Inflammatory macrophage treated with lipopolysaccharide for 1 hour (primary cell): ENCODE data around the gene RAD51.
"Not testable (repeated sequence)": the region's sequence is repeated elsewhere in the genome, so short reads cannot be mapped to it uniquely, and the experiment has no call there.

ENCODE experiments used
- DNase-seq, 2 donors: peaks; one replicate each; pipeline ENCODE4 v3.0.0-alpha.2; 2020 to 2022

The RAD51 gene

GRCh38 chr15:40694688-40695468 lies at the start of gene RAD51:
TSS of gene RAD51 (plus strand) at chr15:40695174. CDS start at chr15:40698759, 3,585 bp downstream.
- DNase-seq: peak; percentile 98 to 99

GRCh38 chr15:40647523-40647922 lies 47.5 kb upstream of the RAD51 start:
- no peak for DNase-seq

DNA sequence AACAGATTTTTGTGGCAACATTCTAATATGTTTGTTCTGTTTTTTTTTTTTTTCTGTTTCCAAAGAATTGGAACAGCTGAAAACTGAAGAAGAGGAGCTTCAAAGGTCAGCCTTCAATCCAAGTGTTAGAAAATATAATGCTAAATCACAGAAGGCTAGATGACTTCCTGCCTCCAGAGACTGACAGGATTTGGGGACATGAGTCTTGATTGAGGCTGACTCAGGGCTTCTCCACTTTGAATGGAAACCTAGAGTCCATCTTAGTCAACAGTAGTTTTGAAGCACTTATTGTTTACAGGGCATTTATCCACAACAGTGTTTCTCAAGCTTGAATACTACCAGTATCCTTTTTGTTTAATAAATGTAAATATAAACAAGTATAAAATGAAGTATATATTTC lies 44.5 kb upstream of the RAD51 start:
- DNase-seq: no peak

- DNase-seq: no peak
Observed at GRCh38 chr15:40660686-40661085, 34.3 kb upstream of the RAD51 start.

DNA sequence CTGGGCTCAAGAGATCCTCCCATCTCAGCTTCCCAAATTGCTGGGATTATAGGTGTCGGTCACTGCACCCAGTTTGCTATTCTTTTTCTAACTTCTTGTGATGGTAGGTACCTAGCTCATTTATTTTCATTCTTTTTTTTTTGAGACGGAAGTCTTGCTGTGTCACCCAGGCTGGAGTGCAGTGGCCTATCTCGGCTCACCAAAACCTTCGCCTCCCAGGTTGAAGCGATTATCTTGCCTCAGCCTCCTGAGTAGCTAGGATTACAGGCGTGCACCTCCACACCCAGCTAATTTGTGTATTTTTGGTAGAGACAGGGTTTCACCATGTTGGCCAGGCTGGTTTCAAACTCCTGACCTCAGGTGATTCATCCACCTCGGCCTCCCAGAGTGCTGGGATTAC lies 30.1 kb upstream of the RAD51 start:
- no peak for DNase-seq

- not testable (repeated sequence) for DNase-seq
Observed at GRCh38 chr15:40676290-40676689, 18.7 kb upstream of the RAD51 start.

DNA sequence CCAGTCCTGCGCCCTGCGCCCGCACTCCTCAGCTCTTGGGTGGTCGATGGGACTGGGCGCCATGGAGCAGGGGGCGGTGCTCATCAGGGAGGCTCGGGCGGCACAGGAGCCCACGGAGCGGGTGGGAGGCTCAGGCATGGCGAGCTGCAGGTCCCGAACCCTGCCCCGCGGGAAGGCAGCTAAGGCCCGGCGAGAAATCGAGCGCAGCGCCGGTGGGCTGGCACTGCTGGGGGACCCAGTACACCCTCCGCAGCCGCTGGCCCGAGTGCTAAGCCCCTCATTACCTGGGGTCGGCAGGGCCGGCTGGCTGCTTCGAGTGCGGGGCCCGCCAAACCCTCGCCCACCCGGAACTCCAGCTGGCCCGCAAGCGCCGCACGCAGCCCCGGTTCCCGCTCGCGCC lies 18.1 kb upstream of the RAD51 start:
- not testable (repeated sequence) for DNase-seq

DNA sequence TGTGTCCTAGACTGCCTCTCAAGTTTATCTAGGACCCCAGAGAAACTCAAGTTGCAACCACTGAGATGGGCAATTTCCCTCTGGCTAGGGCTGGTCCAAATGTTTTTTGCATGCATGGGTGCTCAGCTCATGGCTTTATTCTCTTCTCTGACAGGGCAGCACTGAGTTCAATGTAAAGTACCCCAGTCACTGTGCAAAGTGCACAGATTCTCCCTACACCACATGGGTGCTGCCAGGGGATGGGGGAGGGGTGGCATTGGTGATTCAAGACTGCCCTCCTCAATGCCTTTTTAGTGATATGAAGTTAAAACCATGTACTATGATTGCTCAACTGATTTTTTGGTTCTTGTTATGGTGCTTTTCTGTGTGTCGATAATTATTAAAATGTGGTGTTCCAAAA lies 14.8 kb upstream of the RAD51 start:
- no peak for DNase-seq

GRCh38 chr15:40680959-40681358 lies 14.0 kb upstream of the RAD51 start:
- DNase-seq: not testable (repeated sequence)

DNA sequence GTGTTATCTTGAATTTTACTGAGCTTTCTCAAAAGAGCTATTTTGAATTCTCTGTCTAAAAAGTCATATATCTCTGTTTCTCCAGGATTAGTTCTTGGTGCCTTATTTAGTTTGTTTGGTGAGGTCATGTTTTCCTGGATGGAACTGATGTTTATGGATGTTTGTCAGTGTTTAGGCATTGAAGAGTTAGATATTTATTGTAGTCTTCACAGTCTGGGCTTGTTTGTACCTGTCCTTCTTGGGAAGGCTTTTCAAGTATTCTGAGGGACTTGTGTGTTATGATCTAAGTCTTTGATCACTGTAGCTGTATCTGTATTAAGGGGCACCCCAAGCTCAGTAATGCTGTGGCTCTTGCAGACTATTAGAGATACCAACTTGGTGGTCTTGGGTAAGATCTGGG lies 10.6 kb upstream of the RAD51 start:
- DNase-seq: no peak

- no peak for DNase-seq
Observed at GRCh38 chr15:40685376-40685775, 9.6 kb upstream of the RAD51 start.

DNA sequence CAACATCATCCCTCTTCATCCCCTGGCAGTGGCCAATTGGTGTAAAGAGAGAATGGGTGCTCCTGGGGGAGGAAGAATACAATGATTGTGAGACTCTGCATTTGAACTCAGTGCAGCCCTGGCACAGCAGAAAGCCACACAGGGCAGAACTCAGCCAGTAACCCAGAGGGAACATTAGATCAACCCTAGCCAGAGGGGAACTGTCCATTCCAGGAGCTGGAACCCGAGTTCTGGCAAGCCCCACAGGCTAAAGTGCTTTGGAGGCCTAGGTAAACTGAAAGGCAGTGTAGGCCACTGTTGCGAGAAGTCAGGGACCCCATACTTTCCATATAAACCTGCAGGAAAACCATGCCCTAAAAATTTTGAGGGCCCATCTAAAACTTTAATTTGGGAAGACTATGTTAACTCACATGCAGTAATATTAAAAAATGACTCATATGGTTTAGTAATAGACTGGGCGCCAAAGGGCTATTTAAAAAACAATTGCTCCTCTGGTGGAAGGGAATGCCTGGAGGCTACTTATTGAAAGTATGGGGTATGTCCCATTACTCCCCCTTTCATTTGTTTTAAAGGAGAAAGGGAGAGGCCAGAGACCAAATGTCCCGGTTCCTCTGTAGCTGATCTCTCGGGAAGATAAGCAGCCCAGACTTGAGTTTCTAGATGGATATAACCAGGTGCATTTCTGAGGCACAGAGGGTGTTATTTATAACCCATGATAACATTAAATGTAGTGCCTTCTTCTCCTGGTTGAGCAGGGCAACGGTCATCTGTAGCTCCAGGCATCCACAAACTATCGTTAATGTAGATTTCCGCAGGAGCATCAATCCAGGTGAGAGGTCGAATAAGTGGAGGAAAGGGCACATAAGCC lies 5.8 kb upstream of the RAD51 start:
- DNase-seq: no peak

GRCh38 chr15:40691737-40692136 lies 3.2 kb upstream of the RAD51 start:
- DNase-seq: no peak

GRCh38 chr15:40693904-40694687 lies 878 bp upstream of the RAD51 start:
- DNase-seq: no peak

- DNase-seq: peak; percentile 9 to 22
Observed at GRCh38 chr15:40695469-40695890, 506 bp downstream of the RAD51 start.

DNA sequence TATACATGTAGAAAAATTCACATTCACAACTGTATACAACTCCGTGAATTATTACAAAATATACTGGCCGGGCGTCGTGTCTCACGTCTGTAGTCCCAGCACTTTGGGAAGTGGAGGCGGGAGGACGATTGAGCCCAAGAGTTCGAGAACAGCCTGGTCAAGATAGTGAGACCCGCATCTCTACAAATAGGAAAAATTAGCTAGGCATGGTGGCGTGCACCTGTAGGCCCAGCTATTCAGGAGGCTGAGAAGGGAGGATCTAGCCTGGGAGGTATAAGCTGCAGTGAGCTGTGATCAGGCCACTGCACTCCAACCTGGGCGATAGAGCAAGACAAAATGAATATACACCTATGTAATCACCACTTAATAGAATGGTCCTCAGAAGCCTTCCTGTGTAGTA lies 1.3 kb downstream of the RAD51 start:
- no peak for DNase-seq

GRCh38 chr15:40697916-40698315 lies 2.9 kb downstream of the RAD51 start:
- no peak for DNase-seq

- DNase-seq: peak; percentile 10 to 52
Observed at GRCh38 chr15:40702077-40702476, 7.1 kb downstream of the RAD51 start.

- no peak for DNase-seq
Observed at GRCh38 chr15:40706121-40706520, 11.1 kb downstream of the RAD51 start.

DNA sequence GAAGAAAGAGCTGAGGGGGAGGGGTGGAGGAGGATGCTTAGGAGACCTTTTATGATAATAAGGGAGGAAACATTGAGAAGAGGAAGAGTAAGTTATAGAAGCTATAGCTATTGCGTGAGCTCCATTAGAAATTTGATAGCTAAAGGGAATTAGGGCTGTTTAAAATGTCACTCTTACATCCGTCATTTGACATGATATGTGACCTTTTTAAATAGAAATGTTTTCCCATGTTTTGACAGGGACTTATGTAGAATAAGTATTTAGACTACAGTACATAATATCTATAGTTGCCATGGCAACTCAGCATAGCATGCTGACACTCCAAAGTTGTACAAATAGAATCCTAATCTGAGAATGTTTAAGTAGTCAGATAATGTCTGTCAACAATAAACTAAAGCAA lies 19.2 kb downstream of the RAD51 start:
- no peak for DNase-seq

DNA sequence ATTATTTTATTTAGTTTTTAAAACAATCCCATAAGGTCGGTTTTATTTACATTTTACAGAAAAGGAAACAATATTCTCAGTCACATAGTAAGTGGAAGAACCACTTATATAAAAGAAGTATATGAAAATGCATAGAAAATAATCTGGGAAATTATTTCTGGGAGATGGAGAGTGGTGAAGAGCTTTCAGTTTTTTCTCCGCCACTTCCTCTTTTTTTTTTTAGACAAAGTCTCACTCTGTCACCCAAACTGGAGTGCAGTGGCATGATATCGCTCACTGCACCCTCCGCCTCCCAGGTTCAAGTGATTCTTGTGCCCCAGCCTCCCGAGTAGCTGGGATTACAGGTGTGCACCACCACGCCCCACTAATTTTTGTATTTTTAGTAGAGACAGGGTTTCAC lies 21.2 kb downstream of the RAD51 start:
- no peak for DNase-seq

GRCh38 chr15:40721701-40722100 lies 26.7 kb downstream of the RAD51 start:
- DNase-seq: peak; percentile 42 to 43

DNA sequence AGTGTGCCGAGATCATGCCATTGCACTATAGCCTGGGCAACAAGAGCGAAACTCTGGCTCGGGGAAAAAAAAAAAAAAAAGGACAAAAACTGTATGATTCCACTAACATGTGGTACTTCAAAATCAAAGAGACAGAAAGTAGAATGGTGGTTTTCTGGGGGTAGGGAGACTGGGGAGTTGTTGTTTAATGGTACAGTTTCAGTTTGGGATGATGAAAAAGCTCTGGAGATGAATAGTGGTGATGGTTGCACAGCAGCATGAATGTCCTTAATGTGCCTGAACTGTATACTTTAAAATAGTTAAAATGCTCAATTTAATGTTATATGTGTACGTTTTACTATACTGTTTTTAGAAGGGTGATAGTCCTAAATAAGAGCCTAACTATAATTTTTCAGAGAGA lies 27.4 kb downstream of the RAD51 start:
- DNase-seq: no peak
